Measurements from ENCODE around the gene ADGRD2.

The ADGRD2 gene

DNA sequence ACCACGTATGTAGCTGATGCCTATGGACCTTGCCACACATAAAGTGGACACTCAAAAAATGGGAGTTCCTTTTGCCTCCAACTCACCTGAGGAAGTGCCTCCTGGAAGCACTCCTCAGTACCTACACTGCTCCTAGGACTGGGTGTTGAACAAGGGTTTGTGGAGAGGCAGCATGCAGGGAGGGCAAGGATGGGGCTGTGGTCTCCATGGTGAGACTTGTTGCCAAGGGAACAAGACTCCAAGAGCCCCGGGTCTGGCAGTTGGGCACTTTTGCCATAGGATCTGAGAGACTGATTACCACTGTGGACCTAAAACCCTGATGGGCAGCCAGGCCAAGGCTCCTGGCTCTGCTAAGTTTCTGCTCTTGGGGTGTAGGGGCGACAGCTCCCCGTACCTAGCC is 63.9 kb downstream of the ADGRD2 start:
- Histone ChIP-seq H4K8ac (ENCODE audit: low read length) (no peak overlapping the region), H2AFZ (ENCODE audit: low read depth, low read length) (no peak overlapping the region), H3K4me1 (ENCODE audit: control insufficient read depth, insufficient read depth, low read depth, low read length) (no peaks in the 10 kb centered on the region), H3K79me1 (replicated peaks; ENCODE audit: low read length, poor library complexity, severe bottlenecking) (no peaks in the 10 kb centered on the region), H3K9me3 (ENCODE audit: control insufficient read depth, low read length) (no peaks in the 10 kb centered on the region), H2AK5ac (ENCODE audit: low read length, severe bottlenecking) (no peak overlapping the region), H3K23ac (ENCODE audit: low read length in 2 of 2) (no peak overlapping the region), H2BK15ac (ENCODE audit: low read depth, poor library complexity, severe bottlenecking) (no peak overlapping the region), H3K36me3 (ENCODE audit: control insufficient read depth in 1 of 2, insufficient read depth in 2 of 2, low read depth in 1 of 2, low read length in 2 of 2) (no peaks in the 10 kb centered on the region), H3K4me2 (ENCODE audit: low read length, poor library complexity, severe bottlenecking) (no peak overlapping the region), H3K14ac (ENCODE audit: low read length in 2 of 2) (no peak overlapping the region), H3K4me3 (ENCODE audit: insufficient read depth in 1 of 2, low read depth in 1 of 2, low read length in 2 of 2) (no peak overlapping the region), H3K27ac (ENCODE audit: low read length, poor library complexity, severe bottlenecking) (no peak overlapping the region), H2BK12ac (ENCODE audit: low read length in 2 of 2) (no peak overlapping the region), H3K27me3 (ENCODE audit: control insufficient read depth in 1 of 2, insufficient read depth in 1 of 2, low read length in 2 of 2) (peaks cover 4 to 71% of the 10 kb centered on the region in 2 experiments), H4K91ac (ENCODE audit: low read length) (no peak overlapping the region), H3K4ac (ENCODE audit: low read depth in 1 of 2, low read length in 2 of 2) (no peak overlapping the region), H2BK120ac (ENCODE audit: low read depth, low read length) (no peak overlapping the region), H3K9ac (ENCODE audit: low read length) (no peak overlapping the region), H2BK5ac (ENCODE audit: low read depth, low read length, poor library complexity, severe bottlenecking) (no peak overlapping the region), H3K18ac (ENCODE audit: low read depth in 1 of 2, low read length in 2 of 2) (no peak overlapping the region)
- WGBS, result 97% methylated on average over 3 of the region's 4 CpGs
- no peak for DNase-seq

GRCh38 chr9:124514874-124515273 is 64.6 kb downstream of the ADGRD2 start:
- Histone ChIP-seq H3K23ac (ENCODE audit: low read length in 2 of 2) (no peak overlapping the region), H3K9me3 (ENCODE audit: control insufficient read depth, low read length) (no peaks in the 10 kb centered on the region), H4K91ac (ENCODE audit: low read length) (no peak overlapping the region), H2BK5ac (ENCODE audit: low read depth, low read length, poor library complexity, severe bottlenecking) (no peak overlapping the region), H3K4ac (ENCODE audit: low read depth in 1 of 2, low read length in 2 of 2) (no peak overlapping the region), H3K27me3 (ENCODE audit: control insufficient read depth in 1 of 2, insufficient read depth in 1 of 2, low read length in 2 of 2) (peaks cover 4 to 72% of the 10 kb centered on the region in 2 experiments), H2BK15ac (ENCODE audit: low read depth, poor library complexity, severe bottlenecking) (no peak overlapping the region), H3K4me2 (ENCODE audit: low read length, poor library complexity, severe bottlenecking) (no peak overlapping the region), H3K18ac (ENCODE audit: low read depth in 1 of 2, low read length in 2 of 2) (no peak overlapping the region), H3K9ac (ENCODE audit: low read length) (no peak overlapping the region), H2BK12ac (ENCODE audit: low read length in 2 of 2) (no peak overlapping the region), H3K4me3 (ENCODE audit: insufficient read depth in 1 of 2, low read depth in 1 of 2, low read length in 2 of 2) (no peak overlapping the region), H3K79me1 (replicated peaks; ENCODE audit: low read length, poor library complexity, severe bottlenecking) (no peaks in the 10 kb centered on the region), H2AK5ac (ENCODE audit: low read length, severe bottlenecking) (no peak overlapping the region), H2BK120ac (ENCODE audit: low read depth, low read length) (no peak overlapping the region), H3K27ac (ENCODE audit: low read length, poor library complexity, severe bottlenecking) (no peak overlapping the region), H4K8ac (ENCODE audit: low read length) (no peak overlapping the region), H3K14ac (ENCODE audit: low read length in 2 of 2) (no peak overlapping the region), H3K36me3 (ENCODE audit: control insufficient read depth in 1 of 2, insufficient read depth in 2 of 2, low read depth in 1 of 2, low read length in 2 of 2) (no peaks in the 10 kb centered on the region), H3K4me1 (ENCODE audit: control insufficient read depth, insufficient read depth, low read depth, low read length) (no peaks in the 10 kb centered on the region), H2AFZ (ENCODE audit: low read depth, low read length) (no peak overlapping the region)
- no peak for DNase-seq
- WGBS, result 94% methylated on average over 5 of the region's 5 CpGs

DNA sequence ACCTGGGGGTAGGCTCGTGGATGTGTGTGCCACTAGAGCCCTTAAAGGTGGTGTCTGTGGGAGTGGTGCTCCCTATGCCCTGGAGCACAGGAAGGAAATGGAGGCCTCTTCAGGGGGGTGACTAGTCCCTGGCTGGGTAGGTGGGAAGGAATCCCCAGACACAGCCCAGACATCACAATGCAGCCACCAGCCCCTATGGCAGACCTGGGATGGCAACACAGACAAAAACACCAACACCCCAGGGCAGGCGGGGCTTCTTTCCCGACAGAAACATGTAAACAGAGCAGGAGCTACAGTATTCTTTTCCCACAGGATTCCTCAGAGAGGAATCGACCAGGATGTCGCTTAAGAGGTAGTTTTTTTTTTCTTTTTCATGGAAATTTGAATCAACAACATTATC is 67.3 kb downstream of the ADGRD2 start:
- no peak overlapping the region for H2AK5ac ChIP-seq (ENCODE audit: low read length, severe bottlenecking)
- H3K4me1 ChIP-seq (ENCODE audit: control insufficient read depth, insufficient read depth, low read depth, low read length), result no peaks in the 10 kb centered on the region
- H3K23ac ChIP-seq (ENCODE audit: low read length in 2 of 2), result no peak overlapping the region
- DNase-seq, result no peak
- no peak overlapping the region for H3K14ac ChIP-seq (ENCODE audit: low read length in 2 of 2)
- H2BK5ac ChIP-seq (ENCODE audit: low read depth, low read length, poor library complexity, severe bottlenecking), result no peak overlapping the region
- no peak overlapping the region for H3K4me3 ChIP-seq (ENCODE audit: insufficient read depth in 1 of 2, low read depth in 1 of 2, low read length in 2 of 2)
- no peaks in the 10 kb centered on the region for H3K9me3 ChIP-seq (ENCODE audit: control insufficient read depth, low read length)
- no peak overlapping the region for H3K4me2 ChIP-seq (ENCODE audit: low read length, poor library complexity, severe bottlenecking)
- H4K91ac ChIP-seq (ENCODE audit: low read length), result no peak overlapping the region
- H3K4ac ChIP-seq (ENCODE audit: low read depth in 1 of 2, low read length in 2 of 2), result no peak overlapping the region
- H3K36me3 ChIP-seq (ENCODE audit: control insufficient read depth in 1 of 2, insufficient read depth in 2 of 2, low read depth in 1 of 2, low read length in 2 of 2), result peaks cover 0 to 5% of the 10 kb centered on the region in 2 experiments
- no peak overlapping the region for H4K8ac ChIP-seq (ENCODE audit: low read length)
- H3K9ac ChIP-seq (ENCODE audit: low read length), result no peak overlapping the region
- no peak overlapping the region for H2BK12ac ChIP-seq (ENCODE audit: low read length in 2 of 2)
- peaks cover 4 to 60% of the 10 kb centered on the region in 2 experiments for H3K27me3 ChIP-seq (ENCODE audit: control insufficient read depth in 1 of 2, insufficient read depth in 1 of 2, low read length in 2 of 2)
- no peak overlapping the region for H3K27ac ChIP-seq (ENCODE audit: low read length, poor library complexity, severe bottlenecking)
- 72% methylated on average over 3 of the region's 5 CpGs for WGBS
- H3K79me1 ChIP-seq (replicated peaks; ENCODE audit: low read length, poor library complexity, severe bottlenecking), result no peaks in the 10 kb centered on the region
- no peak overlapping the region for H3K18ac ChIP-seq (ENCODE audit: low read depth in 1 of 2, low read length in 2 of 2)
- H2AFZ ChIP-seq (ENCODE audit: low read depth, low read length), result no peak overlapping the region
- no peak overlapping the region for H2BK15ac ChIP-seq (ENCODE audit: low read depth, poor library complexity, severe bottlenecking)
- H2BK120ac ChIP-seq (ENCODE audit: low read depth, low read length), result no peak overlapping the region

GRCh38 chr9:124518116-124518515 is 67.9 kb downstream of the ADGRD2 start:
- Histone ChIP-seq H2BK15ac (ENCODE audit: low read depth, poor library complexity, severe bottlenecking) (no peak overlapping the region), H3K27ac (ENCODE audit: low read length, poor library complexity, severe bottlenecking) (no peak overlapping the region), H3K23ac (ENCODE audit: low read length in 2 of 2) (no peak overlapping the region), H3K14ac (ENCODE audit: low read length in 2 of 2) (no peak overlapping the region), H3K4me1 (ENCODE audit: control insufficient read depth, insufficient read depth, low read depth, low read length) (no peaks in the 10 kb centered on the region), H2BK120ac (ENCODE audit: low read depth, low read length) (no peak overlapping the region), H3K18ac (ENCODE audit: low read depth in 1 of 2, low read length in 2 of 2) (no peak overlapping the region), H3K9me3 (ENCODE audit: control insufficient read depth, low read length) (no peaks in the 10 kb centered on the region), H3K9ac (ENCODE audit: low read length) (no peak overlapping the region), H3K36me3 (ENCODE audit: control insufficient read depth in 1 of 2, insufficient read depth in 2 of 2, low read depth in 1 of 2, low read length in 2 of 2) (peaks cover 0 to 5% of the 10 kb centered on the region in 2 experiments), H3K4me3 (ENCODE audit: insufficient read depth in 1 of 2, low read depth in 1 of 2, low read length in 2 of 2) (no peak overlapping the region), H3K4ac (ENCODE audit: low read depth in 1 of 2, low read length in 2 of 2) (no peak overlapping the region), H3K4me2 (ENCODE audit: low read length, poor library complexity, severe bottlenecking) (no peak overlapping the region), H4K8ac (ENCODE audit: low read length) (no peak overlapping the region), H4K91ac (ENCODE audit: low read length) (no peak overlapping the region), H2BK5ac (ENCODE audit: low read depth, low read length, poor library complexity, severe bottlenecking) (no peak overlapping the region), H2BK12ac (ENCODE audit: low read length in 2 of 2) (no peak overlapping the region), H3K79me1 (replicated peaks; ENCODE audit: low read length, poor library complexity, severe bottlenecking) (no peaks in the 10 kb centered on the region), H3K27me3 (ENCODE audit: control insufficient read depth in 1 of 2, insufficient read depth in 1 of 2, low read length in 2 of 2) (peaks cover 4 to 54% of the 10 kb centered on the region in 2 experiments), H2AFZ (ENCODE audit: low read depth, low read length) (no peak overlapping the region), H2AK5ac (ENCODE audit: low read length, severe bottlenecking) (no peak overlapping the region)
- no peak for DNase-seq
- 92% methylated on average over 7 of the region's 7 CpGs for WGBS

All from mesenchymal stem cell (in vitro differentiated cells and primary cell).